Cardiac fibroblast (primary cell): ENCODE results near the gene ELP6.
"Not testable (repeated sequence)": the region's sequence is repeated elsewhere in the genome, so short reads cannot be mapped to it uniquely, and the experiment has no call there.

ENCODE experiments used
- DNase-seq, 2 donors: peaks; one replicate each; pipeline versions ENCODE4 v3.0.0 to v3.0.0-alpha.2; 2010; ENCODE audit warnings: low read depth in 2 of 2
- H3K4me3 ChIP-seq, 2 donors: replicated peaks in 1 of 2; 1 replicate in 1 of 2; 2 replicates in 1 of 2; pipeline ENCODE4 v1.5.1; 2011; ENCODE audit warnings: low read depth in 2 of 2, low read length in 2 of 2, mild to moderate bottlenecking in 2 of 2, moderate library complexity in 1 of 2
- CTCF ChIP-seq: IDR thresholded peaks from one replicate; pipeline ENCODE4 v1.5.1; 2011; ENCODE audit warnings: low read depth, mild to moderate bottlenecking, low read length, inconsistent platforms

Gene ELP6

GRCh38 chr3:47515100-47515499, 1.6 kb upstream of the ELP6 start:
- H3K4me3 ChIP-seq: no peak overlapping the region
- TF ChIP-seq CTCF: no peak
- no peak for DNase-seq

DNA sequence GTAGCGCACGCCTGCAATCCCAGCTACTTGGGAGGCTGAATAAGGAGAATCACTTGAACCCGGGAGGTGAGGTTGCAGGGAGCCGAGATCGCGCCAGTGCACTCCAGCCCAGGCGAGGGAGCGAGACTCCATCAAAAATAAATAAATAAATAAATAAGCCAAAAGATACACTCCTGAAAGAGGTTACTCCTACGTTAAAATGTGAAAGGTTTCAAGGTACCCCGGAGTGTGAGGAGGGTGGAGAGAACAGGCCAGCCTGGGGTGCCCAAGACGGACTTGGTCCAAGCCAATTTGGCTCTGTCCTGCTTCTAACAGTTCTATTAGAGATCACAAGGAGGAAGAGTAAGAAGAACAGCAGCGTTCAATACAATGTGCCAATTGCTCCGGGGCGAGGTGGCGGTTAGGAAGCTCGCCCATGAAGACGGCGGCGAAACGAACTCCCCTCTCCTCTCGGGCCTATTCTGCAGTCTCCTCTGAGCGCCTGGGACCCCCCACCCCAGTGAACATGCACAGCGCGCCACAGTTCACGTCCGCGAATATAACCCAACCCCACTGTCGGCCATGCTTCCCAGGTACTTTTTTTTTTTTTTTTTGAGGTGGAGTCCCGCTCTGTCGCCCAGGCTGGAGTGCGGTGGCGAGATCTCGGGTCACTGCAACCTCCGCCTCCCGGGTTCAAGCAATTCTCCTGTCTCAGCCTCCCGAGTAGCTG, 942 bp downstream of the ELP6 start:
- peak; percentile 24 to 29 for DNase-seq
- peak overlapping the region; percentile 64 to 79 for H3K4me3 ChIP-seq
- TF ChIP-seq CTCF: no peak

- not testable (repeated sequence) for H3K4me3 ChIP-seq, DNase-seq
Measured at GRCh38 chr3:47505267-47505666, 8.2 kb downstream of the ELP6 start.

DNA sequence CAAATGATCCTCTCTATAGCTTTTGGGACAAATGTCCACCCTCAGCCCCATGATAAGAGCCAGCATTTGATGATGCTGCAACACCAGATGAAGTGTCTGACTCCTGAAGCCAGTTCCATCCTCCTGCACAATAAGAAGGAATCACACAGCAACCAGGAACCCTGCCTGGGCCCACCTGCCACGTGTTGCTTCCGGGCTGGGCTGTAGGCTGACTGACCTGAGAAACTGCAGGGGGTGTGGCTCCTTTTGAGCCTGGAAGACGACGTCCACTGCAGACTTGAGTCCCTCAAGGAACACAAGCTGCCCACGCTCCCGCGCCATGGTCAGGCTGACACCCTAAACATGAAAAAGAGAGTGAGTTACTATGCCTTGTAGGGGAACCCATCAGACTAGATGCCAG, 9.4 kb downstream of the ELP6 start:
- no peak for TF ChIP-seq CTCF
- no peak for DNase-seq
- no peak overlapping the region for H3K4me3 ChIP-seq

- no peak for TF ChIP-seq CTCF
- DNase-seq: no peak
- H3K4me3 ChIP-seq: no peak overlapping the region
Measured at GRCh38 chr3:47503033-47503432, 10.5 kb downstream of the ELP6 start.

DNA sequence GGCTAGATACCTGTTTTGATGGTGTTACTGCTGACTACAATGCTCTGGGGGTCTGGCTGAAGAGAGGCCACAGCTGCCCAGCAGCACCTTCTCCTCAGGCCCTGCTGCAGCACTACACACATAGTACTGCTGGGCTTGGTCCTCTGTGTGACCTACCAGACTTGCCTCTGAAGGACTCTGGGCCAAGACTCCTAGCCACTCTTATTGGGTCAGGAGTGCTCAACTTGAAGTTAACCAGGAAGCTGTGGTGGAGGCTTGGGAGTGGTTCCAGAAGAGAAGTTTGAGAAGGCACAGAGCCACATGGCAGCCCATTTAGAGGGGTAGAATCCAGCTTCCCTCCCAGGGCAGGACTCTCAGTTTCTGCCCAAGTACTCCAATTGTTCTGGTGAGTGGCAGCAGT, 16.6 kb downstream of the ELP6 start:
- no peak overlapping the region for H3K4me3 ChIP-seq
- TF ChIP-seq CTCF: no peak
- no peak for DNase-seq

- no peak overlapping the region for H3K4me3 ChIP-seq
- DNase-seq: no peak
- no peak for TF ChIP-seq CTCF
Measured at GRCh38 chr3:47495886-47496285, 17.6 kb downstream of the ELP6 start.
